HepG2 (cell line): ENCODE measurements around the gene ST6GALNAC3. TPM values are rescaled to one million over a fixed set of nuclear protein-coding genes. Genes with fewer than 3 reads are reported as not detected.

ENCODE experiments used
- ATAC-seq: fragments of 200-7000 bp; cut with Tn5 transposase; 3 replicates; pipeline ENCODE4 v1.9.1; 2020; ENCODE audit warnings: mild to moderate bottlenecking, moderate library complexity
- BruUV-seq: library from RNA; stranded (reverse); fragments of 400-500 nt; replicated peaks from 2 replicates; lab custom pipeline; 2021; lab: Mats Ljungman, UMichigan
- CTCF ChIA-PET: fragments of 300-600 bp; formaldehyde crosslinking; extraction: SDS; loops from one replicate; lab custom pipeline; 2021; ENCODE audit warnings: low total read pairs, inconsistent platforms, low intra/inter-chr PET ratio; lab: Yijun Ruan, JAX
- POLR2A ChIA-PET: fragments of 350-600 bp; sonication (Branson Sonifier 250); formaldehyde crosslinking; loops from one replicate; lab custom pipeline; 2020; ENCODE audit warnings: antibody characterized with exemption, inconsistent platforms; lab: Yijun Ruan, JAX
- DNase-seq: peaks from one replicate; pipeline ENCODE4 v3.0.0-alpha.2; 2015; ENCODE audit warnings: low spot score
- FAIRE-seq: peaks from 3 replicates; lab custom pipeline; 2011; peaks lifted over from hg19 to GRCh38; lab: Jason Lieb, UNC
- H2AFZ ChIP-seq: one replicate; pipeline ENCODE4 v1.6.1; 2011; ENCODE audit warnings: low read length, inconsistent platforms
- H3K27ac ChIP-seq: fragments of 300-600 bp; 3 replicates; pipeline ENCODE4 v1.8.0; 2011; ENCODE audit warnings: mixed run types, mild to moderate bottlenecking, mixed read lengths, low read length, inconsistent platforms; ENCODE audit not compliant: insufficient read depth; ENCODE audit errors: extremely low read length
- H3K27me3 ChIP-seq, 2 experiments: fragments of 200-600 bp in 1 of 2; 2 replicates in 1 of 2; 3 replicates in 1 of 2; pipeline versions ENCODE4 v1.6.0 to v1.8.0; 2011; ENCODE audit warnings: low read length in 2 of 2, mild to moderate bottlenecking in 2 of 2, moderate library complexity in 2 of 2, inconsistent platforms in 1 of 2; ENCODE audit not compliant: insufficient read depth in 2 of 2, control insufficient read depth in 1 of 2
- H3K36me3 ChIP-seq, 2 experiments: fragments of 200-600 bp in 1 of 2; replicated peaks in 1 of 2; 2 replicates in 1 of 2; 3 replicates in 1 of 2; pipeline versions ENCODE4 v1.5.1 to v1.8.0; 2011; ENCODE audit warnings: low read length in 2 of 2, inconsistent platforms in 1 of 2; ENCODE audit not compliant: insufficient read depth in 2 of 2, control insufficient read depth in 1 of 2
- H3K4me1 ChIP-seq: 2 replicates; pipeline ENCODE4 v1.5.1; 2012; ENCODE audit warnings: low read length, inconsistent platforms; ENCODE audit not compliant: insufficient read depth
- H3K4me2 ChIP-seq: 2 replicates; pipeline ENCODE4 v1.6.0; 2011; ENCODE audit warnings: low read depth, low read length, inconsistent platforms
- H3K4me3 ChIP-seq, 3 experiments: fragments of 200-600 bp in 1 of 3; sonication (generic), shearing (Covaris generic) in 1 of 3; replicated peaks in 1 of 3; 2 replicates each; pipeline ENCODE4 v1.5.1; 2011 to 2016; ENCODE audit warnings: low read length in 3 of 3, inconsistent platforms in 2 of 3, low read depth in 2 of 3, mild to moderate bottlenecking in 2 of 3, control low read depth in 1 of 3, mixed read lengths in 1 of 3; ENCODE audit not compliant: insufficient read depth in 1 of 3
- H3K79me2 ChIP-seq: one replicate; pipeline ENCODE4 v1.6.1; 2011; ENCODE audit warnings: low read length, inconsistent platforms; ENCODE audit not compliant: insufficient read depth
- H3K9ac ChIP-seq: 2 replicates; pipeline ENCODE4 v1.6.0; 2011; ENCODE audit warnings: mild to moderate bottlenecking, low read depth, low read length, inconsistent platforms; ENCODE audit not compliant: insufficient read depth
- H3K9me3 ChIP-seq: 2 replicates; pipeline ENCODE4 v1.5.1; 2012; ENCODE audit warnings: mild to moderate bottlenecking, low read length
- H4K20me1 ChIP-seq: 2 replicates; pipeline ENCODE4 v1.6.0; 2011; ENCODE audit warnings: inconsistent platforms, mild to moderate bottlenecking, low read length, moderate library complexity; ENCODE audit not compliant: insufficient read depth
- BRCA1 ChIP-seq: sonication (generic); formaldehyde crosslinking; IDR thresholded peaks from 2 replicates; pipeline ENCODE4 v1.4.0; 2020; ENCODE audit warnings: missing genetic modification reagents
- HNRNPH1 ChIP-seq: fragments of 200-400 bp; formaldehyde crosslinking; optimal IDR thresholded peaks from 2 replicates; pipeline ENCODE3; 2017; ENCODE audit warnings: mild to moderate bottlenecking, low read depth, low read length
- JARID2 ChIP-seq: sonication (generic); formaldehyde crosslinking; IDR thresholded peaks from 2 replicates; pipeline ENCODE4 v1.8.1; 2023; ENCODE audit warnings: missing genetic modification reagents, inconsistent platforms; ENCODE audit not compliant: insufficient replicate concordance
- NR2F2 ChIP-seq: IDR thresholded peaks from 2 replicates; pipeline ENCODE4 v1.6.1; 2012; ENCODE audit warnings: low read depth, inconsistent platforms, borderline replicate concordance
- PAF1 ChIP-seq: IDR thresholded peaks from 2 replicates; pipeline ENCODE4 v1.6.1; 2016; ENCODE audit warnings: missing genetic modification reagents, missing compliant biosample characterization
- SYNCRIP ChIP-seq: fragments of 200-400 bp; formaldehyde crosslinking; IDR thresholded peaks from 2 replicates; pipeline ENCODE4 v1.6.1; 2018; ENCODE audit warnings: mild to moderate bottlenecking, low read depth, low read length; ENCODE audit not compliant: insufficient read depth
- ZFP82 ChIP-seq: sonication (generic); formaldehyde crosslinking; IDR thresholded peaks from 2 replicates; pipeline ENCODE4 v1.5.1; 2020; ENCODE audit warnings: mild to moderate bottlenecking, missing genetic modification reagents, borderline replicate concordance
- ZNF605 ChIP-seq: sonication (generic); formaldehyde crosslinking; IDR thresholded peaks from 2 replicates; pipeline ENCODE4 v1.8.0; 2022; ENCODE audit warnings: mild to moderate bottlenecking, missing genetic modification reagents
- ZNF776 ChIP-seq: sonication (generic); formaldehyde crosslinking; IDR thresholded peaks from 2 replicates; pipeline ENCODE4 v1.4.0; 2020; ENCODE audit warnings: mild to moderate bottlenecking, missing genetic modification reagents
- ZZZ3 ChIP-seq: sonication (generic); formaldehyde crosslinking; IDR thresholded peaks from 2 replicates; pipeline ENCODE4 v1.4.0; 2020; ENCODE audit warnings: missing genetic modification reagents, mild to moderate bottlenecking, borderline replicate concordance
- WGBS: methylation state at CpG from one replicate; pipeline ENCODE4 v1.1.6; 2017; ENCODE audit warnings: low lambda C conversion rate; 5-methylcytosine and 5-hydroxymethylcytosine counted together
- in situ Hi-C: cut with HindIII; loops from 2 replicates; pipeline ENCODE4 v1.10.0; 2017; ENCODE audit warnings: low pct_unique_long_range_greater_than_20kb; ENCODE audit not compliant: extremely low pct_ligation_motif_present
- intact Hi-C: fragments of 100-400 bp; cut with micrococcal nuclease; formaldehyde crosslinking; loops from one replicate; pipeline ENCODE4 v1.10.0; 2022; ENCODE audit not compliant: unreplicated experiment
- polyA plus RNA-seq, 8 experiments: library from polyadenylated mRNA; depleted of rRNA in 3 of 8; stranded (reverse) in 7 of 8; unstranded in 1 of 8; fragments of >200 nt; fragmentation: Illumina TruSeq in 4 of 8; extraction: Trizol in 4 of 8; gene quantifications; 2 replicates each; pipeline versions ENCODE4 v1.2.1 to v1.2.3, GENCODE V29; 2011 to 2016; ENCODE audit warnings: low read depth in 4 of 8, missing spikeins in 1 of 8, mixed read lengths in 1 of 8; ENCODE audit not compliant: insufficient read depth in 1 of 8
- total RNA-seq, 5 experiments: library from RNA; depleted of rRNA; stranded (reverse); fragments of >200 nt; fragmentation: Illumina TruSeq; extraction: Trizol; gene quantifications; 2 replicates each; pipeline ENCODE4 v1.2.3, GENCODE V29; 2016; ENCODE audit warnings: low read depth in 1 of 5
- TF ChIP-seq, protein P1 (sequence below): sonication (generic); formaldehyde crosslinking; IDR thresholded peaks from 2 replicates; pipeline ENCODE4 v1.4.0; 2020; ENCODE audit warnings: mild to moderate bottlenecking, missing genetic modification reagents
- TF ChIP-seq, protein P2 (sequence below), 2 experiments: fragments of 450-650 bp in 1 of 2; sonication (generic) in 1 of 2; formaldehyde crosslinking in 1 of 2; IDR thresholded peaks; 2 replicates each; pipeline versions ENCODE4 v1.6.1 to v1.8.0; 2016 to 2022; ENCODE audit warnings: antibody characterized with exemption in 1 of 2, mild to moderate bottlenecking in 1 of 2, missing genetic modification reagents in 1 of 2

ST6GALNAC3 gene
- total and polyA plus RNA-seq, 2 of the 13 experiments (the other 11 are each of a cell fraction or from before 2014, with no cell fraction given): not detected

DNA sequence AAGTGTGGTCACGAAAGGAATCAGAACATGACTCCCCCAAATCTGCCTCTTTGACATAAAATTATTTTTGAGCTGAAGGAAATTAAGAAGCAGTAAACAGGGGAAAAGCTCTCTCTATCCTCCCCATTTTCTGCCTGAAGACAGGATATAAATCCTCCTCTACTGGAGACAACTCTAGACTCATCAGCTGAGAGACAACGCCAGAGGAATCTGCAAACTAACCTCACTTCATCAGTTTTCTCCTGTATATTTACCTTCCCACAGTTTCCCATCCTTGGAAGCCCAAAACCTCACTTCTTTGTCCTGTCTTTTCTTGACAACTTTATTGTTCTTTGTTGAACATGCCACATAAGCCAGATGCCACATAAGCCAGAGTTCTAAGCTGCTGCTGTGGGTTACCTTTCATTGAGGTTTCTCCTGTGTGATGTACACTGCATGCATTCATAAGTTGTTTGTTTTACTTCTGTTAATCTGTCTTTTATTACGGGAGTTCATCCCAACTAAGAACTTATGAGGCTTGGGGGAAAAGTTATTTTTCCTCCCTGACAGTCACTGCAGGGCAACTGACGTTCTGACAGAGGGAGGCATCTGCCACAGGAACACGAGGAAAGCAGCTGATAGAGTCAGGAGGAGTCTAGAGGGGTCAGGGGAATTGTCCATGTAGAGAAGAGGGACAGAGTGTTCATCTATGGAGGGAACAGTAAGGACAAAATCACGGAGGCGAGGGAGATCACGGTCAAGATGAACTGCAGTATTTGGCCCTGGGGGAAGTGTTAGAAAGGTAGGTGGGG lies 19.2 kb downstream of the ST6GALNAC3 start (continued):
- TF ChIP-seq ZZZ3 (CRISPR knock-in tag) (no peak), SYNCRIP (no peak), ZNF776 (no peak), PAF1 (no peak), NR2F2 (no peak), JARID2 (CRISPR knock-in tag) (no peak), BRCA1 (no peak), ZNF605 (CRISPR knock-in tag) (no peak), ZFP82 (CRISPR knock-in tag) (no peak)
- TF ChIP-seq, protein P1, sequence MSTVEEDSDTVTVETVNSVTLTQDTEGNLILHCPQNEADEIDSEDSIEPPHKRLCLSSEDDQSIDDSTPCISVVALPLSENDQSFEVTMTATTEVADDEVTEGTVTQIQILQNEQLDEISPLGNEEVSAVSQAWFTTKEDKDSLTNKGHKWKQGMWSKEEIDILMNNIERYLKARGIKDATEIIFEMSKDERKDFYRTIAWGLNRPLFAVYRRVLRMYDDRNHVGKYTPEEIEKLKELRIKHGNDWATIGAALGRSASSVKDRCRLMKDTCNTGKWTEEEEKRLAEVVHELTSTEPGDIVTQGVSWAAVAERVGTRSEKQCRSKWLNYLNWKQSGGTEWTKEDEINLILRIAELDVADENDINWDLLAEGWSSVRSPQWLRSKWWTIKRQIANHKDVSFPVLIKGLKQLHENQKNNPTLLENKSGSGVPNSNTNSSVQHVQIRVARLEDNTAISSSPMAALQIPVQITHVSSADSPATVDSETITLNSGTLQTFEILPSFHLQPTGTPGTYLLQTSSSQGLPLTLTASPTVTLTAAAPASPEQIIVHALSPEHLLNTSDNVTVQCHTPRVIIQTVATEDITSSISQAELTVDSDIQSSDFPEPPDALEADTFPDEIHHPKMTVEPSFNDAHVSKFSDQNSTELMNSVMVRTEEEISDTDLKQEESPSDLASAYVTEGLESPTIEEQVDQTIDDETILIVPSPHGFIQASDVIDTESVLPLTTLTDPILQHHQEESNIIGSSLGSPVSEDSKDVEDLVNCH (CRISPR knock-in tag): no peak
- TF ChIP-seq, all 625 proteins: peak for 0

DNA sequence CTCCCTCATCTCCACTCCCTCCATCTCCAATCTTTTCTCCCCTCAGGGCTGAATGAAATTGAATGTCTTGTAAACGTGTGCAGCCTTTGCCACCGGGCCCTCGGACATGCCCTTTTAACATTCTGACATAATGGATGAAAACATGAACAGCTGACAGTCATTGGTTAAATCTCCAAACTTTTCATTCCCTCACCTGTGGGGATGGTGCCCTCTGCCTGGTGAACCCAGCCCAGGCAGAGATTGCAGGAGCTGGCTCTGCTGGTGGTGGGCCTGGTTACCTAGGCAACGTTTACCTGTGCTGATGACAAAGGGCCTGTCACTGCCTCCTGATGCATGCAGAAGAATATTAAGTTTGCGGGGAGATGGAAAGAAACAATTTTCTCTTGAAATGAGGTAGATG lies 21.3 kb downstream of the ST6GALNAC3 start:
- no peak overlapping the region for H3K27ac ChIP-seq
- no peak overlapping the region for H2AFZ ChIP-seq
- H3K36me3 ChIP-seq: no peaks in the 10 kb centered on the region
- H3K4me2 ChIP-seq: no peak overlapping the region
- no peaks in the 10 kb centered on the region; a peak in 1 of 5 replicates for H3K27me3 ChIP-seq
- H3K9me3 ChIP-seq: no peaks in the 10 kb centered on the region
- no peaks in the 10 kb centered on the region for H4K20me1 ChIP-seq
- H3K9ac ChIP-seq: no peak overlapping the region
- in situ Hi-C loops: no loop called here
- FAIRE-seq (no peak), ATAC-seq (no peak), DNase-seq (no peak)
- intact Hi-C loops: no loop called here
- ChIA-PET POLR2A (no interaction called here), CTCF (no interaction called here)
- no peaks in the 10 kb centered on the region for H3K79me2 ChIP-seq
- no peaks in the 10 kb centered on the region for H3K4me1 ChIP-seq
- no peak overlapping the region for H3K4me3 ChIP-seq
- no TSS peak for BruUV-seq
- 2% methylated on average over 5 of the region's 5 CpGs for WGBS
- no peak for TF ChIP-seq HNRNPH1
- TF ChIP-seq, protein P2, sequence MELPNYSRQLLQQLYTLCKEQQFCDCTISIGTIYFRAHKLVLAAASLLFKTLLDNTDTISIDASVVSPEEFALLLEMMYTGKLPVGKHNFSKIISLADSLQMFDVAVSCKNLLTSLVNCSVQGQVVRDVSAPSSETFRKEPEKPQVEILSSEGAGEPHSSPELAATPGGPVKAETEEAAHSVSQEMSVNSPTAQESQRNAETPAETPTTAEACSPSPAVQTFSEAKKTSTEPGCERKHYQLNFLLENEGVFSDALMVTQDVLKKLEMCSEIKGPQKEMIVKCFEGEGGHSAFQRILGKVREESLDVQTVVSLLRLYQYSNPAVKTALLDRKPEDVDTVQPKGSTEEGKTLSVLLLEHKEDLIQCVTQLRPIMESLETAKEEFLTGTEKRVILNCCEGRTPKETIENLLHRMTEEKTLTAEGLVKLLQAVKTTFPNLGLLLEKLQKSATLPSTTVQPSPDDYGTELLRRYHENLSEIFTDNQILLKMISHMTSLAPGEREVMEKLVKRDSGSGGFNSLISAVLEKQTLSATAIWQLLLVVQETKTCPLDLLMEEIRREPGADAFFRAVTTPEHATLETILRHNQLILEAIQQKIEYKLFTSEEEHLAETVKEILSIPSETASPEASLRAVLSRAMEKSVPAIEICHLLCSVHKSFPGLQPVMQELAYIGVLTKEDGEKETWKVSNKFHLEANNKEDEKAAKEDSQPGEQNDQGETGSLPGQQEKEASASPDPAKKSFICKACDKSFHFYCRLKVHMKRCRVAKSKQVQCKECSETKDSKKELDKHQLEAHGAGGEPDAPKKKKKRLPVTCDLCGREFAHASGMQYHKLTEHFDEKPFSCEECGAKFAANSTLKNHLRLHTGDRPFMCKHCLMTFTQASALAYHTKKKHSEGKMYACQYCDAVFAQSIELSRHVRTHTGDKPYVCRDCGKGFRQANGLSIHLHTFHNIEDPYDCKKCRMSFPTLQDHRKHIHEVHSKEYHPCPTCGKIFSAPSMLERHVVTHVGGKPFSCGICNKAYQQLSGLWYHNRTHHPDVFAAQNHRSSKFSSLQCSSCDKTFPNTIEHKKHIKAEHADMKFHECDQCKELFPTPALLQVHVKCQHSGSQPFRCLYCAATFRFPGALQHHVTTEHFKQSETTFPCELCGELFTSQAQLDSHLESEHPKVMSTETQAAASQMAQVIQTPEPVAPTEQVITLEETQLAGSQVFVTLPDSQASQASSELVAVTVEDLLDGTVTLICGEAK (IDR thresholded peaks at IDR 0.05): no peak
- TF ChIP-seq, protein P2 (CRISPR knock-in tag; IDR thresholded peaks at IDR 0.05): no peak
